ENCODE measurements around the gene MUC5AC. TPM values are rescaled to one million over a fixed set of nuclear protein-coding genes. Genes with fewer than 3 reads are reported as not detected.
"Not testable (repeated sequence)": the region's sequence is repeated elsewhere in the genome, so short reads cannot be mapped to it uniquely, and the experiment has no call there.

MUC5AC gene
- total and polyA plus RNA-seq, 11 donors = not detected

GRCh38 chr11:1239596-1240205 lies 81.9 kb downstream of the MUC5AC start:
- DNase-seq = no peak
- Histone ChIP-seq H3K9me3 (no peaks in the 10 kb centered on the region), H3K27ac (no peak overlapping the region), H3K27me3 (no peaks in the 10 kb centered on the region), H3K36me3 (no peaks in the 10 kb centered on the region), H3K4me3 (no peak overlapping the region), H3K4me1 (no peaks in the 10 kb centered on the region)
- intact Hi-C loops (cut with DNase I) = no loop called here
- ATAC-seq = no peak
- TF ChIP-seq, protein P1, sequence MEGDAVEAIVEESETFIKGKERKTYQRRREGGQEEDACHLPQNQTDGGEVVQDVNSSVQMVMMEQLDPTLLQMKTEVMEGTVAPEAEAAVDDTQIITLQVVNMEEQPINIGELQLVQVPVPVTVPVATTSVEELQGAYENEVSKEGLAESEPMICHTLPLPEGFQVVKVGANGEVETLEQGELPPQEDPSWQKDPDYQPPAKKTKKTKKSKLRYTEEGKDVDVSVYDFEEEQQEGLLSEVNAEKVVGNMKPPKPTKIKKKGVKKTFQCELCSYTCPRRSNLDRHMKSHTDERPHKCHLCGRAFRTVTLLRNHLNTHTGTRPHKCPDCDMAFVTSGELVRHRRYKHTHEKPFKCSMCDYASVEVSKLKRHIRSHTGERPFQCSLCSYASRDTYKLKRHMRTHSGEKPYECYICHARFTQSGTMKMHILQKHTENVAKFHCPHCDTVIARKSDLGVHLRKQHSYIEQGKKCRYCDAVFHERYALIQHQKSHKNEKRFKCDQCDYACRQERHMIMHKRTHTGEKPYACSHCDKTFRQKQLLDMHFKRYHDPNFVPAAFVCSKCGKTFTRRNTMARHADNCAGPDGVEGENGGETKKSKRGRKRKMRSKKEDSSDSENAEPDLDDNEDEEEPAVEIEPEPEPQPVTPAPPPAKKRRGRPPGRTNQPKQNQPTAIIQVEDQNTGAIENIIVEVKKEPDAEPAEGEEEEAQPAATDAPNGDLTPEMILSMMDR (IDR thresholded peaks at IDR 0.05) = no peak
- no peak for TF ChIP-seq POLR2A (IDR thresholded peaks at IDR 0.05)
- WGBS, 4 donors = 81 to 88% (median 87%) methylated on average over 13 to 23 of the region's 23 CpGs

- DNase-seq (no peak), ATAC-seq (no peak)
- no peak for TF ChIP-seq POLR2A (IDR thresholded peaks at IDR 0.05)
- TF ChIP-seq, protein P1 (IDR thresholded peaks at IDR 0.05) = no peak
- no peak overlapping the region for H3K4me3 ChIP-seq
- H3K9me3 ChIP-seq = no peaks in the 10 kb centered on the region
- WGBS, 4 donors = 91 to 94% (median 93%) methylated on average over 24 to 25 of the region's 25 CpGs
- no peaks in the 10 kb centered on the region for H3K36me3 ChIP-seq
- no peaks in the 10 kb centered on the region for H3K4me1 ChIP-seq
- H3K27me3 ChIP-seq = no peaks in the 10 kb centered on the region
- no peak overlapping the region for H3K27ac ChIP-seq
- intact Hi-C loops (cut with DNase I) = no loop called here
These were observed 83.0 kb downstream of the MUC5AC start for GRCh38 chr11:1240771-1241170.

GRCh38 chr11:1241706-1242105 lies 84.0 kb downstream of the MUC5AC start:
- Histone ChIP-seq H3K9me3 (no peaks in the 10 kb centered on the region), H3K27me3 (no peaks in the 10 kb centered on the region), H3K4me1 (no peaks in the 10 kb centered on the region), H3K36me3 (no peaks in the 10 kb centered on the region), H3K4me3 (no peak overlapping the region), H3K27ac (no peak overlapping the region)
- TF ChIP-seq POLR2A (IDR thresholded peaks at IDR 0.05) = no peak
- TF ChIP-seq, protein P1 (IDR thresholded peaks at IDR 0.05) = no peak
- WGBS, 4 donors = 91 to 96% (median 94%) methylated on average over 19 to 20 of the region's 20 CpGs
- ATAC-seq = no peak
- intact Hi-C loops (cut with DNase I) = no loop called here
- DNase-seq = no peak

DNA sequence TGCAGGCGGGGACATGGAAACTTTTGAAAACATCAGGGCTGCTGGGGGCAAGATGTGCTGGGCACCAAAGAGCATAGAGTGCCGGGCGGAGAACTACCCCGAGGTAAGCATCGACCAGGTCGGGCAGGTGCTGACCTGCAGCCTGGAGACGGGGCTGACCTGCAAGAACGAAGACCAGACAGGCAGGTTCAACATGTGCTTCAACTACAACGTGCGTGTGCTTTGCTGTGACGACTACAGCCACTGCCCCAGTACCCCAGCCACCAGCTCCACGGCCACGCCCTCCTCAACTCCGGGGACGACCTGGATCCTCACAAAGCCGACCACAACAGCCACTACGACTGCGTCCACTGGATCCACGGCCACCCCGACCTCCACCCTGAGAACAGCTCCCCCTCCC lies 84.5 kb downstream of the MUC5AC start:
- intact Hi-C loops (cut with DNase I) = no loop called here
- Histone ChIP-seq H3K4me1 (no peaks in the 10 kb centered on the region), H3K4me3 (no peak overlapping the region), H3K27ac (no peak overlapping the region), H3K9me3 (no peaks in the 10 kb centered on the region), H3K36me3 (no peaks in the 10 kb centered on the region), H3K27me3 (no peaks in the 10 kb centered on the region)
- WGBS, 4 donors = 93 to 96% (median 94%) methylated on average over 20 of the region's 20 CpGs
- no peak for TF ChIP-seq POLR2A (IDR thresholded peaks at IDR 0.05)
- TF ChIP-seq, protein P1 (IDR thresholded peaks at IDR 0.05) = no peak
- no peak for ATAC-seq
- DNase-seq = no peak

GRCh38 chr11:1242751-1243150 lies 85.0 kb downstream of the MUC5AC start:
- DNase-seq; H3K9me3 ChIP-seq; H3K4me1 ChIP-seq; ATAC-seq; H3K36me3 ChIP-seq; H3K4me3 ChIP-seq; intact Hi-C loops (cut with DNase I); H3K27me3 ChIP-seq; H3K27ac ChIP-seq: not testable (repeated sequence)
- 85 to 95% (median 92%) methylated on average over 7 to 10 of the region's 11 CpGs for WGBS, 4 donors

- H3K4me3 ChIP-seq; ATAC-seq; DNase-seq; intact Hi-C loops (cut with DNase I); H3K9me3 ChIP-seq; H3K27me3 ChIP-seq; H3K27ac ChIP-seq; H3K4me1 ChIP-seq; H3K36me3 ChIP-seq: not testable (repeated sequence)
- WGBS, 4 donors = 92 to 98% (median 95%) methylated on average over 6 to 13 of the region's 18 CpGs
These were observed 85.8 kb downstream of the MUC5AC start for GRCh38 chr11:1243521-1243920.

DNA sequence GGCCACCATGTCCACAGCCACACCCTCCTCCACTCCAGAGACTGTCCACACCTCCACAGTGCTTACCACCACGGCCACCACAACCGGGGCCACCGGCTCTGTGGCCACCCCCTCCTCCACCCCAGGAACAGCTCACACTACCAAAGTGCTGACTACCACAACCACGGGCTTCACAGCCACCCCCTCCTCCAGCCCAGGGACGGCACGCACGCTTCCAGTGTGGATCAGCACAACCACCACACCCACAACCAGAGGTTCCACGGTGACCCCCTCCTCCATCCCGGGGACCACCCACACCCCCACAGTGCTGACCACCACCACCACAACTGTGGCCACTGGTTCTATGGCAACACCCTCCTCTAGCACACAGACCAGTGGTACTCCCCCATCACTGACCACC lies 86.8 kb downstream of the MUC5AC start:
- H3K4me1 ChIP-seq; H3K27me3 ChIP-seq; H3K4me3 ChIP-seq; DNase-seq; H3K9me3 ChIP-seq; intact Hi-C loops (cut with DNase I); ATAC-seq; H3K36me3 ChIP-seq; H3K27ac ChIP-seq: not testable (repeated sequence)
- WGBS, 4 donors = 93 to 99% (median 95%) methylated on average over 6 to 9 of the region's 9 CpGs

Data from heart left ventricle (tissue), 16 donors.